K562 (cell line): ENCODE results near the gene SRPK2. TPM values are rescaled to one million over a fixed set of nuclear protein-coding genes. Genes with fewer than 3 reads are reported as not detected.
A peak's percentile ranks its signal among the peaks of the same experiment; 100 is the strongest.

Source experiments
- ATAC-seq: fragments of 200-7000 bp; cut with Tn5 transposase; 3 replicates; pipeline ENCODE4 v1.9.1; 2020; ENCODE audit warnings: moderate library complexity
- BruUV-seq: library from RNA; stranded (reverse); fragments of 400-500 nt; replicated peaks from 2 replicates; lab custom pipeline; 2021; lab: Mats Ljungman, UMichigan
- CTCF ChIA-PET: fragments of 300-600 bp; formaldehyde crosslinking; extraction: SDS; loops from one replicate; lab custom pipeline; 2021; ENCODE audit warnings: low intra/inter-chr PET ratio; lab: Yijun Ruan, JAX
- POLR2A ChIA-PET: fragments of 300-600, 350-650 bp; sonication (Branson Sonifier 250); formaldehyde crosslinking; extraction: SDS; loops from one replicate; lab custom pipeline; 2021; ENCODE audit warnings: antibody characterized with exemption, inconsistent platforms; lab: Yijun Ruan, JAX
- DNase-seq, 4 experiments: peaks; one replicate each; pipeline versions ENCODE4 v3.0.0 to v3.0.0-alpha.2; 2011 to 2018; ENCODE audit warnings: low spot score in 3 of 4, mixed read lengths in 3 of 4; ENCODE audit errors: extremely low read depth in 1 of 4
- FAIRE-seq: peaks from 2 replicates; lab custom pipeline; 2011; peaks lifted over from hg19 to GRCh38; lab: Jason Lieb, UNC
- H2AFZ ChIP-seq: 2 replicates; pipeline ENCODE4 v1.6.0; 2011; ENCODE audit warnings: low read depth, low read length, control low read depth, inconsistent platforms
- H3K27ac ChIP-seq: fragments of 200-600 bp; 3 replicates; pipeline ENCODE4 v1.8.0; 2011; ENCODE audit warnings: low read depth, mild to moderate bottlenecking, control low read depth, inconsistent platforms, low read length, moderate library complexity, mixed read lengths; ENCODE audit errors: extremely low read depth
- H3K27me3 ChIP-seq, 2 experiments: fragments of 300-600 bp in 1 of 2; 2 replicates in 1 of 2; 3 replicates in 1 of 2; pipeline versions ENCODE4 v1.6.0 to v1.8.0; 2011; ENCODE audit warnings: inconsistent platforms in 2 of 2, low read length in 2 of 2, mild to moderate bottlenecking in 1 of 2, mixed read lengths in 1 of 2, moderate library complexity in 1 of 2; ENCODE audit not compliant: control insufficient read depth in 2 of 2, insufficient read depth in 2 of 2
- H3K36me3 ChIP-seq: fragments of 300-600 bp; 3 replicates; pipeline ENCODE4 v1.8.0; 2011; ENCODE audit warnings: mild to moderate bottlenecking, low read length, inconsistent platforms; ENCODE audit not compliant: control insufficient read depth, insufficient read depth
- H3K4me1 ChIP-seq, 2 experiments: fragments of 200-600 bp in 1 of 2; replicated peaks in 1 of 2; 2 replicates in 1 of 2; 3 replicates in 1 of 2; pipeline versions ENCODE4 v1.5.1 to v1.8.0; 2011; ENCODE audit warnings: inconsistent platforms in 2 of 2, low read length in 2 of 2, mild to moderate bottlenecking in 1 of 2, mixed read lengths in 1 of 2, moderate library complexity in 1 of 2; ENCODE audit not compliant: control insufficient read depth in 2 of 2, insufficient read depth in 2 of 2
- H3K4me2 ChIP-seq: 2 replicates; pipeline ENCODE4 v1.6.1; 2011; ENCODE audit warnings: low read length, control low read depth, inconsistent platforms, mixed read lengths; ENCODE audit not compliant: insufficient read depth
- H3K4me3 ChIP-seq: fragments of 200-600 bp; sonication (generic), shearing (Covaris generic); 2 replicates; pipeline ENCODE4 v1.5.1; 2016; ENCODE audit warnings: control low read depth, inconsistent platforms
- H3K79me2 ChIP-seq: fragments of 200-600 bp; 3 replicates; pipeline ENCODE4 v1.8.0; 2011; ENCODE audit warnings: low read length, inconsistent platforms; ENCODE audit not compliant: control insufficient read depth, insufficient read depth
- H3K9ac ChIP-seq, 2 experiments: 2 replicates each; pipeline versions ENCODE4 v1.6.0 to v1.6.1; 2011; ENCODE audit warnings: low read depth in 2 of 2, low read length in 2 of 2, control low read depth in 1 of 2, inconsistent platforms in 1 of 2, mild to moderate bottlenecking in 1 of 2, mixed read lengths in 1 of 2; ENCODE audit not compliant: insufficient read depth in 1 of 2
- H3K9me1 ChIP-seq: one replicate; pipeline ENCODE4 v1.6.0; 2011; ENCODE audit warnings: inconsistent platforms, mild to moderate bottlenecking, low read length, moderate library complexity; ENCODE audit not compliant: control insufficient read depth, insufficient read depth
- H3K9me3 ChIP-seq: replicated peaks from 2 replicates; pipeline ENCODE4 v1.5.1; 2011; ENCODE audit warnings: low read depth, low read length, inconsistent platforms; ENCODE audit not compliant: control insufficient read depth, insufficient read depth
- H4K20me1 ChIP-seq: replicated peaks from 2 replicates; pipeline ENCODE4 v1.6.1; 2011; ENCODE audit warnings: low read length, inconsistent platforms, mixed read lengths; ENCODE audit not compliant: control insufficient read depth, insufficient read depth
- BCOR ChIP-seq: fragments of 450-650 bp; IDR thresholded peaks from 2 replicates; pipeline ENCODE4 v1.6.1; 2016
- BDP1 ChIP-seq: IDR thresholded peaks from 3 replicates; pipeline ENCODE4 v1.6.1; 2011; ENCODE audit not compliant: insufficient read length, insufficient read depth
- DPF2 ChIP-seq: fragments of 450-650 bp; IDR thresholded peaks from 2 replicates; pipeline ENCODE4 v1.6.1; 2016
- E2F8 ChIP-seq: fragments of 450-650 bp; IDR thresholded peaks from 2 replicates; pipeline ENCODE4 v1.7.1; 2018; ENCODE audit warnings: mild to moderate bottlenecking, low read depth; ENCODE audit not compliant: partially characterized antibody
- HDAC6 ChIP-seq: IDR thresholded peaks from 2 replicates; pipeline ENCODE4 v1.6.1; 2012; ENCODE audit warnings: low read depth, mild to moderate bottlenecking, control low read depth, inconsistent platforms, low read length, moderate library complexity
- ID3 ChIP-seq, 2 experiments: fragments of 250-450 bp in 1 of 2; fragments of 450-650 bp in 1 of 2; sonication (Bioruptor Pico) in 1 of 2; IDR thresholded peaks; 2 replicates each; pipeline versions ENCODE4 v1.6.1 to v1.8.0; 2016 to 2021; ENCODE audit warnings: mild to moderate bottlenecking in 2 of 2, moderate library complexity in 2 of 2, missing compliant biosample characterization in 1 of 2, missing genetic modification characterization in 1 of 2
- MAFG ChIP-seq: fragments of 450-650 bp; conservative IDR thresholded peaks from 2 replicates; pipeline ENCODE4 v1.6.1; 2016; ENCODE audit warnings: missing genetic modification characterization, missing compliant biosample characterization
- PBX2 ChIP-seq, 2 experiments: IDR thresholded peaks in 1 of 2; conservative IDR thresholded peaks in 1 of 2; 2 replicates each; pipeline ENCODE4 v1.6.1; 2016; ENCODE audit warnings: low read depth in 2 of 2, mild to moderate bottlenecking in 1 of 2, missing compliant biosample characterization in 1 of 2, missing genetic modification characterization in 1 of 2, moderate library complexity in 1 of 2
- RAD21 ChIP-seq, 2 experiments: fragments of 250-450 bp in 1 of 2; fragments of 450-650 bp in 1 of 2; sonication (Bioruptor Pico) in 1 of 2; formaldehyde crosslinking in 1 of 2; IDR thresholded peaks in 1 of 2; conservative IDR thresholded peaks in 1 of 2; 2 replicates each; pipeline versions ENCODE4 v1.4.0 to v1.8.0; 2020 to 2022; ENCODE audit warnings: mild to moderate bottlenecking in 2 of 2, moderate library complexity in 1 of 2
- ZC3H11A ChIP-seq: IDR thresholded peaks from 2 replicates; pipeline ENCODE4 v1.6.1; 2012; ENCODE audit warnings: low read depth, low read length, improper control_type of control experiment
- ZNF507 ChIP-seq: conservative IDR thresholded peaks from 2 replicates; pipeline ENCODE4 v1.6.1; 2017; ENCODE audit warnings: missing genetic modification characterization, missing compliant biosample characterization
- ZNF589 ChIP-seq: fragments of 200-800 bp; sonication (Bioruptor generic); IDR thresholded peaks from 2 replicates; pipeline ENCODE4 v1.6.1; 2016; ENCODE audit warnings: low read depth, missing genetic modification characterization, missing compliant biosample characterization
- WGBS: fragments of 100-300 bp; shearing (Covaris generic); methylation state at CpG from one replicate; pipeline ENCODE4 v1.1.6; 2016; ENCODE audit warnings: low coverage, mixed read lengths; ENCODE audit not compliant: insufficient coverage; ENCODE audit errors: missing lambda C conversion rate; 5-methylcytosine and 5-hydroxymethylcytosine counted together
- in situ Hi-C: fragments of 300-500 bp; cut with MboI; formaldehyde crosslinking; loops from 4 replicates; pipeline ENCODE4 v1.15.0; 2018; ENCODE audit warnings: inconsistent platforms, mixed read lengths
- intact Hi-C: fragments of 100-400 bp; cut with micrococcal nuclease; formaldehyde crosslinking; loops from 2 replicates; pipeline ENCODE4 v1.14.2; 2022
- polyA plus RNA-seq, 8 experiments: library from polyadenylated mRNA; depleted of rRNA in 4 of 8; stranded (reverse) in 5 of 8; unstranded in 3 of 8; fragments of >200 nt; fragmentation: Nextera tagmentation in 2 of 8; fragmentation: Illumina TruSeq in 1 of 8; extraction: Ambion mirVana in 2 of 8; extraction: Trizol in 1 of 8; gene quantifications; 2 replicates each; pipeline versions ENCODE4 v1.2.1 to v1.2.3, GENCODE V29; 2011 to 2014; ENCODE audit warnings: inconsistent platforms in 1 of 8, missing spikeins in 1 of 8
- total RNA-seq, 7 experiments: library from RNA; depleted of rRNA in 6 of 7; stranded (reverse); fragments of >200 nt in 6 of 7; fragmentation: Illumina TruSeq in 2 of 7; extraction: Trizol in 2 of 7; gene quantifications; 2 replicates each; pipeline versions ENCODE4 v1.2.1 to v1.2.3, GENCODE V29; 2011 to 2021; ENCODE audit warnings: low replicate concordance in 1 of 7

SRPK2 gene
- total and polyA plus RNA-seq, 9 of the 15 experiments (the other 6 are each of a cell fraction or from before 2014, with no cell fraction given), result 21.5 to 44.7 (median 33.3) TPM

- POLR2A ChIA-PET, result interaction anchor here (0.6 to 1.8 kb wide), 8 partner anchors 10 to 249 kb away, joined by 3 to 9 read pairs (median 4); partner anchors contain the start of gene SRPK2
- Histone ChIP-seq H3K9ac (no peak overlapping the region; a peak in 1 of 4 replicates), H2AFZ (peak overlapping the region; percentile 94), H3K27ac (peak overlapping the region; percentile 69; the same call in 1 of the 3 replicates), H3K4me3 (no peak overlapping the region), H3K9me1 (no peaks in the 10 kb centered on the region), H3K36me3 (no peaks in the 10 kb centered on the region), H3K4me2 (no peak overlapping the region), H3K9me3 (no peaks in the 10 kb centered on the region), H3K79me2 (no peaks in the 10 kb centered on the region), H4K20me1 (no peaks in the 10 kb centered on the region), H3K27me3 (no peaks in the 10 kb centered on the region), H3K4me1 (peaks cover 15 to 22% of the 10 kb centered on the region in 2 experiments; a peak in 4 of 5 replicates)
- BruUV-seq, result no TSS peak
- DNase-seq (peak in 1 of 4 experiments; percentile 56), FAIRE-seq (no peak), ATAC-seq (peak; percentile 52)
- 81% methylated on average over 18 of the region's 18 CpGs for whole genome bisulfite sequencing
- intact Hi-C loops, result no loop called here
- CTCF ChIA-PET, result interaction anchor here (0.6 to 1.6 kb wide), 3 partner anchors 27 to 85 kb away, joined by 3 to 6 read pairs (median 5); no protein-coding TSS in a partner anchor
- in situ Hi-C loops, result no loop called here
- TF ChIP-seq DPF2 (peak; percentile 73), ZNF589 (peak; percentile 46; the same call in 1 of the 2 replicates), PBX2 (CRISPR knock-in tag; IDR thresholded peaks at IDR 0.05; ENCODE audit: low read depth) (no peak), PBX2 (tag; conservative IDR thresholded peaks at IDR 0.05; ENCODE audit: low read depth) (peak; percentile 39; the same call in 1 of the 2 replicates), RAD21 (CRISPR knock-in tag; conservative IDR thresholded peaks at IDR 0.05 in 1 of 2, IDR thresholded peaks at IDR 0.05 in 1 of 2) (0 out of 4 replicates have a peak, but pooled peaks of 1 of the 2 experiments have one; percentile 8), MAFG (peak; percentile 98), E2F8 (no peak), ZC3H11A (no peak), ID3 (CRISPR knock-in tag; IDR thresholded peaks at IDR 0.05) (0 out of 2 replicates have a peak, but pooled peaks have one; percentile 10), ID3 (tag; IDR thresholded peaks at IDR 0.05) (no peak), BCOR (no peak), HDAC6 (no peak), ZNF507 (tag) (no peak), BDP1 (no peak)
Observed at GRCh38 chr7:105402221-105403095, 13.7 kb upstream of the SRPK2 start.
